Astrocyte (in vitro differentiated cells and primary cell): ENCODE results near the gene TACR1. TPM values are rescaled to one million over a fixed set of nuclear protein-coding genes. Genes with fewer than 3 reads are reported as not detected.

ENCODE experiments used
- DNase-seq: peaks from one replicate; pipeline ENCODE4 v3.0.0-alpha.2; 2010; ENCODE audit warnings: low read depth
- FAIRE-seq: peaks from 2 replicates; lab custom pipeline; 2011; peaks lifted over from hg19 to GRCh38; lab: Jason Lieb, UNC
- H2AFZ ChIP-seq: 2 replicates; pipeline ENCODE4 v1.6.0; 2012; ENCODE audit warnings: low read depth, low read length, inconsistent platforms
- H3K27ac ChIP-seq: 2 replicates; pipeline ENCODE4 v1.5.1; 2011; ENCODE audit warnings: low read depth, low read length, inconsistent platforms
- H3K27me3 ChIP-seq: 2 replicates; pipeline ENCODE4 v1.6.0; 2011; ENCODE audit warnings: low read length, inconsistent platforms; ENCODE audit not compliant: insufficient read depth
- H3K36me3 ChIP-seq: 2 replicates; pipeline ENCODE4 v1.5.1; 2011; ENCODE audit warnings: low read length, inconsistent platforms; ENCODE audit not compliant: insufficient read depth
- H3K4me1 ChIP-seq: 2 replicates; pipeline ENCODE4 v1.5.1; 2011; ENCODE audit warnings: low read length, inconsistent platforms; ENCODE audit not compliant: insufficient read depth
- H3K4me2 ChIP-seq: 2 replicates; pipeline ENCODE4 v1.6.0; 2012; ENCODE audit warnings: low read length, inconsistent platforms
- H3K4me3 ChIP-seq: 2 replicates; pipeline ENCODE4 v1.5.1; 2011; ENCODE audit warnings: low read depth, mild to moderate bottlenecking, low read length, inconsistent platforms; ENCODE audit not compliant: insufficient read depth
- H3K79me2 ChIP-seq: 2 replicates; pipeline ENCODE4 v1.6.0; 2012; ENCODE audit warnings: mild to moderate bottlenecking, low read length, inconsistent platforms; ENCODE audit not compliant: insufficient read depth
- H3K9ac ChIP-seq: 2 replicates; pipeline ENCODE4 v1.6.0; 2012; ENCODE audit warnings: mild to moderate bottlenecking, low read length, inconsistent platforms
- H3K9me3 ChIP-seq: 2 replicates; pipeline ENCODE4 v1.5.1; 2012; ENCODE audit warnings: low read depth, mild to moderate bottlenecking, low read length, inconsistent platforms; ENCODE audit not compliant: insufficient read depth
- H4K20me1 ChIP-seq: 2 replicates; pipeline ENCODE4 v1.6.0; 2012; ENCODE audit warnings: low read length, inconsistent platforms; ENCODE audit not compliant: insufficient read depth
- H3K27ac Mint-ChIP-seq: one replicate; pipeline ENCODE4 v1.8.0; 2021; ENCODE audit warnings: mild to moderate bottlenecking, mixed read lengths; ENCODE audit not compliant: unreplicated experiment
- H3K27me3 Mint-ChIP-seq: one replicate; pipeline ENCODE4 v1.8.0; 2021; ENCODE audit warnings: low read depth, mixed read lengths; ENCODE audit not compliant: unreplicated experiment
- H3K36me3 Mint-ChIP-seq: one replicate; pipeline ENCODE4 v1.8.0; 2021; ENCODE audit warnings: low read depth, mixed read lengths; ENCODE audit not compliant: unreplicated experiment
- H3K4me1 Mint-ChIP-seq: one replicate; pipeline ENCODE4 v1.8.0; 2021; ENCODE audit warnings: low read depth, mixed read lengths; ENCODE audit not compliant: unreplicated experiment
- H3K4me3 Mint-ChIP-seq: one replicate; pipeline ENCODE4 v1.8.0; 2021; ENCODE audit warnings: mild to moderate bottlenecking, moderate library complexity, mixed read lengths; ENCODE audit not compliant: unreplicated experiment
- H3K9me3 Mint-ChIP-seq: one replicate; pipeline ENCODE4 v1.8.0; 2021; ENCODE audit warnings: mild to moderate bottlenecking, mixed read lengths; ENCODE audit not compliant: unreplicated experiment
- EZH2 ChIP-seq: IDR thresholded peaks from 2 replicates; pipeline ENCODE4 v1.6.1; 2012; ENCODE audit warnings: mild to moderate bottlenecking, low read length, inconsistent platforms; ENCODE audit not compliant: insufficient read depth
- total RNA-seq: library from RNA; stranded (reverse); gene quantifications from 2 replicates; pipeline ENCODE4 v1.2.1, GENCODE V29; 2021
- TF ChIP-seq, protein P1 (sequence below): IDR thresholded peaks from 2 replicates; pipeline ENCODE4 v1.5.1; 2011; ENCODE audit warnings: low read depth, mild to moderate bottlenecking, inconsistent platforms, low read length, moderate library complexity; ENCODE audit not compliant: insufficient read depth

TACR1 gene
- total RNA-seq, 1 donor from 2014 or later, result not detected

- H3K36me3 Mint-ChIP-seq, result no peaks in the 10 kb centered on the region
- DNase-seq (no peak), FAIRE-seq (no peak)
- Histone ChIP-seq H3K79me2 (no peaks in the 10 kb centered on the region), H2AFZ (no peak overlapping the region), H3K4me3 (no peak overlapping the region), H3K27ac (no peak overlapping the region), H3K9ac (no peak overlapping the region), H3K4me1 (no peaks in the 10 kb centered on the region), H3K36me3 (no peaks in the 10 kb centered on the region), H3K27me3 (no peaks in the 10 kb centered on the region), H3K9me3 (no peaks in the 10 kb centered on the region), H4K20me1 (no peaks in the 10 kb centered on the region), H3K4me2 (no peak overlapping the region)
- TF ChIP-seq EZH2, result no peak
- TF ChIP-seq, protein P1, sequence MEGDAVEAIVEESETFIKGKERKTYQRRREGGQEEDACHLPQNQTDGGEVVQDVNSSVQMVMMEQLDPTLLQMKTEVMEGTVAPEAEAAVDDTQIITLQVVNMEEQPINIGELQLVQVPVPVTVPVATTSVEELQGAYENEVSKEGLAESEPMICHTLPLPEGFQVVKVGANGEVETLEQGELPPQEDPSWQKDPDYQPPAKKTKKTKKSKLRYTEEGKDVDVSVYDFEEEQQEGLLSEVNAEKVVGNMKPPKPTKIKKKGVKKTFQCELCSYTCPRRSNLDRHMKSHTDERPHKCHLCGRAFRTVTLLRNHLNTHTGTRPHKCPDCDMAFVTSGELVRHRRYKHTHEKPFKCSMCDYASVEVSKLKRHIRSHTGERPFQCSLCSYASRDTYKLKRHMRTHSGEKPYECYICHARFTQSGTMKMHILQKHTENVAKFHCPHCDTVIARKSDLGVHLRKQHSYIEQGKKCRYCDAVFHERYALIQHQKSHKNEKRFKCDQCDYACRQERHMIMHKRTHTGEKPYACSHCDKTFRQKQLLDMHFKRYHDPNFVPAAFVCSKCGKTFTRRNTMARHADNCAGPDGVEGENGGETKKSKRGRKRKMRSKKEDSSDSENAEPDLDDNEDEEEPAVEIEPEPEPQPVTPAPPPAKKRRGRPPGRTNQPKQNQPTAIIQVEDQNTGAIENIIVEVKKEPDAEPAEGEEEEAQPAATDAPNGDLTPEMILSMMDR, result no peak
- H3K9me3 Mint-ChIP-seq, result no peaks in the 10 kb centered on the region
- no peak overlapping the region for H3K4me3 Mint-ChIP-seq
- no peaks in the 10 kb centered on the region for H3K27me3 Mint-ChIP-seq
- no peak overlapping the region for H3K27ac Mint-ChIP-seq
- peaks cover 3% of the 10 kb centered on the region for H3K4me1 Mint-ChIP-seq
These were observed 133.0 kb downstream of the TACR1 start for GRCh38 chr2:75066121-75066902.

DNA sequence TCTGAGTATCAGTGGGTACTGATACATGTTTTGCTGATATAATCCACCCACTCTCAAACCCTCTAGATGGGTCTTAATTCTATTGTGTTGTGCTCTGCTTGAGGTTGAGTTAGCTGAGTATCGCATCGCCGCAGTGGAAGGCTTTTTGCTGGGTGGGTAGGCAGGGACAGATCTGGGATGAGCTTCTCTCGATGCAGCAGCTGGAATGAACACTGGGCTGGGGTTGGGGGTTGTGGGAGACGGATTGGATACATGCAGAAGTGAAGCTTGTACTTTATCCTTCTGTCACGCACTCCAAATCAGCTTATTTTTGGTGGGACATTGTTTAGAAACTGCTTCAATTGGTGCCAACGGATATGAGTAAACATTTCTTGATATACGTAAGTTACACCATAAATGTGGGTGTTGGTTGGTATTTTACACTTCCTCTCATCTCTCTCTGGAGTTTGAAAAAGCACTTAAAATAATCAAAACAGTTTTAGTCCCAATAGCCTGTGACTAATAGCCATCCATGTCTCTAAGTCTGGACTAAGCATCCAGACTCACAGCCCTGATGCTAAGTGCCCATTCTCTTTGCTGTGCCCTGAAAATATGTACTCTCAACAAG lies 133.8 kb downstream of the TACR1 start:
- TF ChIP-seq EZH2, result no peak
- TF ChIP-seq, protein P1, result no peak
- Mint-ChIP-seq H3K9me3 (peaks cover 5% of the 10 kb centered on the region), H3K27ac (no peak overlapping the region), H3K27me3 (peaks cover 2% of the 10 kb centered on the region), H3K4me3 (no peak overlapping the region), H3K4me1 (peaks cover 3% of the 10 kb centered on the region), H3K36me3 (no peaks in the 10 kb centered on the region)
- H3K4me3 ChIP-seq, result no peak overlapping the region
- DNase-seq, result peak; percentile 45
- no peak overlapping the region for H3K27ac ChIP-seq
- H3K4me2 ChIP-seq, result peak overlapping the region; percentile 16
- H3K4me1 ChIP-seq, result no peaks in the 10 kb centered on the region
- H2AFZ ChIP-seq, result no peak overlapping the region
- H3K27me3 ChIP-seq, result no peaks in the 10 kb centered on the region
- H3K9me3 ChIP-seq, result no peaks in the 10 kb centered on the region
- no peaks in the 10 kb centered on the region for H4K20me1 ChIP-seq
- H3K79me2 ChIP-seq, result no peaks in the 10 kb centered on the region
- H3K9ac ChIP-seq, result no peak overlapping the region
- FAIRE-seq, result peak; percentile 17
- no peaks in the 10 kb centered on the region for H3K36me3 ChIP-seq
